Stimulated activated CD4-positive, alpha-beta T cell treated with anti-CD3 and anti-CD28 coated beads, Interleukin-1b, Interleukin-23, amount 100 ng/mL, for 24 hours (primary cell): ENCODE data around the gene GANC.

Experiments used
- DNase-seq, 4 experiments: peaks; one replicate each; pipeline ENCODE4 v3.0.0-alpha.2; 2020; ENCODE audit warnings: low read depth in 4 of 4, low spot score in 1 of 4

Gene GANC

GRCh38 chr15:42343596-42344232, 70.7 kb downstream of the GANC start:
- no peak for DNase-seq

- no peak for DNase-seq
Observed at GRCh38 chr15:42344763-42345162, 71.8 kb downstream of the GANC start.

GRCh38 chr15:42345504-42345903, 72.5 kb downstream of the GANC start:
- no peak for DNase-seq

GRCh38 chr15:42348083-42348482, 75.1 kb downstream of the GANC start:
- no peak for DNase-seq

GRCh38 chr15:42349186-42349585, 76.2 kb downstream of the GANC start:
- DNase-seq = no peak

- DNase-seq = no peak
Observed at GRCh38 chr15:42352401-42352800, 79.4 kb downstream of the GANC start.

GRCh38 chr15:42353061-42353460, 80.1 kb downstream of the GANC start:
- no peak for DNase-seq

- DNase-seq = no peak
Observed at GRCh38 chr15:42354824-42355223, 81.8 kb downstream of the GANC start.

- DNase-seq = no peak
Observed at GRCh38 chr15:42355291-42355690, 82.3 kb downstream of the GANC start.

GRCh38 chr15:42356851-42357250, 83.8 kb downstream of the GANC start:
- no peak for DNase-seq

- no peak for DNase-seq
Observed at GRCh38 chr15:42358141-42358540, 85.1 kb downstream of the GANC start.

- no peak for DNase-seq
Observed at GRCh38 chr15:42359249-42359648, 86.2 kb downstream of the GANC start, which contains the start of gene CAPN3. TSS of gene CAPN3 (plus strand) at chr15:42359501. CDS start at chr15:42359806, 305 bp downstream.

GRCh38 chr15:42359985-42360384, 87.0 kb downstream of the GANC start:
- no peak for DNase-seq

- DNase-seq = no peak
Observed at GRCh38 chr15:42360535-42361112, 87.6 kb downstream of the GANC start.

GRCh38 chr15:42363487-42363886, 90.5 kb downstream of the GANC start:
- DNase-seq = no peak

- DNase-seq = no peak
Observed at GRCh38 chr15:42363942-42364341, 90.9 kb downstream of the GANC start.

GRCh38 chr15:42364529-42364928, 91.5 kb downstream of the GANC start:
- no peak for DNase-seq

- no peak for DNase-seq
Observed at GRCh38 chr15:42365921-42366550, 93.0 kb downstream of the GANC start.

- no peak for DNase-seq
Observed at GRCh38 chr15:42367041-42367440, 94.0 kb downstream of the GANC start.

- DNase-seq = no peak
Observed at GRCh38 chr15:42368096-42368495, 95.1 kb downstream of the GANC start.

GRCh38 chr15:42371096-42371495, 98.1 kb downstream of the GANC start:
- no peak for DNase-seq

GRCh38 chr15:42373274-42373673, 100.3 kb downstream of the GANC start:
- DNase-seq = no peak

- no peak for DNase-seq
Observed at GRCh38 chr15:42373936-42374335, 100.9 kb downstream of the GANC start.
